Fibroblast of the aortic adventitia (primary cell): ENCODE results near the gene CACNG6. TPM values are rescaled to one million over a fixed set of nuclear protein-coding genes. Genes with fewer than 3 reads are reported as not detected.
"Not testable (repeated sequence)": the region's sequence is repeated elsewhere in the genome, so short reads cannot be mapped to it uniquely, and the experiment has no call there.

Experiments
- DNase-seq: peaks from one replicate; pipeline ENCODE4 v3.0.0-alpha.2; 2010; ENCODE audit warnings: low read depth
- H3K4me3 ChIP-seq: 2 replicates; pipeline ENCODE4 v1.5.1; 2011; ENCODE audit warnings: low read depth, mild to moderate bottlenecking, control low read depth, low read length, moderate library complexity
- CTCF ChIP-seq: IDR thresholded peaks from 2 replicates; pipeline ENCODE4 v1.5.1; 2011; ENCODE audit warnings: mild to moderate bottlenecking, low read length, control low read depth, inconsistent platforms; ENCODE audit not compliant: insufficient read depth
- total RNA-seq: library from RNA; depleted of rRNA; stranded (reverse); fragments of >200 nt; gene quantifications from 2 replicates; pipeline ENCODE4 v1.2.3, GENCODE V29; 2012; ENCODE audit warnings: low replicate concordance

The CACNG6 gene
- total RNA-seq, 1 donor: 1.1 TPM

DNA sequence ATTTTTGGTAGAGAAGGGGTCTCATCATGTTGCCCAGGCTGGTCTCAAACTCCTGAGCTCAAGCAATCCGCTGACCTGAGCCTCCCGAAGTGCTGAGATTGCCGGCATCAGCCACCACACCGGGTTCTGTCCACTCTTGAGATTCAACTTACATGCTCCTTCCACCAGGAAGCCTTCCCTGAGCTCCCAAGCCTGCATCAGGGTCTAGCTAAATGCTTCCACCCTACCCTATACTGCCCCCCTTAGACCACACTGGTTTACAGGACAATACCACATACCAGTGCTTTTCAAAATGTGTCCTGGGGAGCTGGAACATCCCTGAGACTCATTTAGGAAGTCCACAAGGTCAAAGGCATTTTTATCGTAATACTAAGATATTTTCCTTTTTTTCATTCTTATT, 43.8 kb upstream of the CACNG6 start:
- TF ChIP-seq CTCF: peak; percentile 21
- DNase-seq: no peak
- H3K4me3 ChIP-seq: no peak overlapping the region

DNA sequence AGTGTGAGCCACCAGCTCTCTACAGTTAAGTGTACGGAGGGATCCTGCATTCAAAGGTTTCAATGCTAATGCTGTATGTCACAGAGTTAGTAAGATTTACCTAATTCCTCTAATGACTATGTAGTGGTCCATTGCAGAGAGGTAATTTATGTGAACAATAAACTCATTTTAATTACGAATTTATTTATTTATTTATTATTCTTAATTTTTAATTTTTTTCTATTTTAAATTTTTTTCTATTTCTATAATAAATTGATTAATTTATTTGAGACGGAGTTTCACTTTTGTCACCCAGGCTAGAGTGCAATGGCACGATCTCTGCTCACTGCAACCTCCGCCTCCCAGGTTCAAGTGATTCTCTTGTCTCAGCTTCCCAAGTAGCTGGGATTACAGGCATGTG, 42.8 kb upstream of the CACNG6 start:
- H3K4me3 ChIP-seq, DNase-seq: not testable (repeated sequence)

DNA sequence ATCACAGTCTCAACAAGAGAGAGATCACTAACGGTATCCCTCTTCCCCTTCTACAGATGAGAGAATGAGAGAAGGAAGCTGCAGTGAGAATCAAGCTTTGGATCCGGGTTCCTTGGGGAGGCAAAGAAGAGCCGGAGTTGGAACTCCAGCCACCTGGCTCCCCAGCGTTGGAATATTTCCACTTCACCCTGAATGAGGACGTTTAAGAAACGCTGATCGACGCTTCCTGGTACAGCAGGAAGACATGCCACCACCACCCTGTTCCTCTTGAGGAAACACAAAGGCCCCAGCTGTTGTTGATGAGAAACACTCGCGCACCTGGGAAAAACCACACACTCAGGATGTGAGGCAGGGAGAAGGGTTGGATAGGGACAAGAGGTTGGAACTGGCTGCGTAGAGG, 40.0 kb upstream of the CACNG6 start:
- no peak for DNase-seq
- H3K4me3 ChIP-seq: no peak overlapping the region
- no peak for TF ChIP-seq CTCF

GRCh38 chr19:53951947-53952346, 39.5 kb upstream of the CACNG6 start:
- DNase-seq: no peak
- TF ChIP-seq CTCF: no peak
- no peak overlapping the region for H3K4me3 ChIP-seq

DNA sequence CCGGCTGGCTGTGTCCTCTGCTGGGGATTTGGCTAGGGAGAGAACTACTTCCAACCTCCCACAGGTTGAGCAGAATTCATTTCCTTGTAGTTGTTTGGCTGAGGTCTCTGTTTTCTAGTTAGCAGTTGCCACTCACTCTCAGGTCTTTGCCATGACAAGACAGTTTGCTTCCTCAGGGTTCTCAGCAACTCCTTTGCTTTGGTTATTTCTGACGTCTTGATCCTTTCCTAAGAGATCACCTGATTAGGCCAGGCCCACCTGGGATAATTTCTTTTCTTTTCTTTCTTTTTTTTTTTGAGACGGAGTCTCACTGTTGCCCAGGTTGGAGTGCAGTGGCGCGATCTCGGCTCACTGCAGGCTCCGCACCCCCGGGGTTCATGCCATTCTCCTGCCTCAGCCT, 38.1 kb upstream of the CACNG6 start:
- DNase-seq: no peak
- H3K4me3 ChIP-seq: no peak overlapping the region
- no peak for TF ChIP-seq CTCF

DNA sequence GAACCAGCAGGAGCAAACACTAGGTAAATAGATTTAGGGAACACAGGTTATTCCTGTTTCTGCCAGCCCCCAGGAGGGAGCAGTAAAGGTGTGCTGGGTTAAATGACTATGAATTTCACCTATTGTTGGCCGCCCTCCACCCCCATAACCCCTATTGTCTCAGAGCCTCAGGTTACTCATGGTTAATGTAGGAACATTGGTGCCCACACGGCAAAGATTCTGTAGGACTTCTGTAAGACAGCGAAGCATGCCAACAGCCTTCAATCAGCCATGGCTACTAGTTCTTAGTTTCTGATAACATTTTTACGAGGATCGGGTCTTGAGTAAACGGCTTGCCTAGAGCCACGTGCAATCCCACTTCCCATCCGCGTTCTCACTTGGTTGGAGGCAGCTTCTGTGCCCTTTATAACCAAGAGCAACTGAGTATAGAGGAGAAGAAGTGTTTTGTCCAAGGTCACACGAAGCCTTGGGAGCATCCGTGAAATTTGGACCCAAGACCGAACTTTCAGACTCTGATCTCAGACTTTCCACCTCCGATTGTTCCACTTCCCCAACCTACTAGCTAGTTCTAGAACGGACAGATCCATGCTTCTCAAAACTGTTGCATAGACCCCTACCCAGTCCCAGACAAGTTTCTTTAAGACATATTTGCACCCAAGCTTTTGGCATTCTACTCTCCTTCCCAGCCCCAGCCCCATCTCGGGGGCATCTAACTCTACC, 33.8 kb upstream of the CACNG6 start:
- no peak for TF ChIP-seq CTCF
- no peak overlapping the region for H3K4me3 ChIP-seq
- DNase-seq: no peak

DNA sequence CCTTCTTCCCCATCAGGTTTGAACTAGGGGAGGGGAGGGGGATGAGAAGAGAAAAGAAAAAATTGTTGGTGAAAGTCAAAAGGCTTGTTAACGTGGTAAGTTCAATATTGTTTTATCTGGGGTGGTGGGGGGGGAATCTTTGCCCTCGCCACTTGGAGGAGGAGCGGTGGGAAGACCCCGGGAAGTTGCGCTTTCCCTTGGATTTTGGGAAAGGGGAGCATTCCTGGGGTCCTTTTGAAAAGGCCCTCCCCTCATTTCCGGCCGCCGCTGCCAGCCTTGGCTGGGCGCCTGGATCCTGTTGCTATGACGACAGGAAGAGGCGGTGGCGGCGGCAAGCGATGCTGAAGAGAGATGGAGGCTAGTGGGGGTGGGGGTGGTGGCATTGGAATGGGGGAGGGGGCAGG, 33.3 kb upstream of the CACNG6 start:
- no peak overlapping the region for H3K4me3 ChIP-seq
- no peak for DNase-seq
- TF ChIP-seq CTCF: no peak
